ENCODE measurements around the gene RPL7L1.

- TF ChIP-seq, protein P1, sequence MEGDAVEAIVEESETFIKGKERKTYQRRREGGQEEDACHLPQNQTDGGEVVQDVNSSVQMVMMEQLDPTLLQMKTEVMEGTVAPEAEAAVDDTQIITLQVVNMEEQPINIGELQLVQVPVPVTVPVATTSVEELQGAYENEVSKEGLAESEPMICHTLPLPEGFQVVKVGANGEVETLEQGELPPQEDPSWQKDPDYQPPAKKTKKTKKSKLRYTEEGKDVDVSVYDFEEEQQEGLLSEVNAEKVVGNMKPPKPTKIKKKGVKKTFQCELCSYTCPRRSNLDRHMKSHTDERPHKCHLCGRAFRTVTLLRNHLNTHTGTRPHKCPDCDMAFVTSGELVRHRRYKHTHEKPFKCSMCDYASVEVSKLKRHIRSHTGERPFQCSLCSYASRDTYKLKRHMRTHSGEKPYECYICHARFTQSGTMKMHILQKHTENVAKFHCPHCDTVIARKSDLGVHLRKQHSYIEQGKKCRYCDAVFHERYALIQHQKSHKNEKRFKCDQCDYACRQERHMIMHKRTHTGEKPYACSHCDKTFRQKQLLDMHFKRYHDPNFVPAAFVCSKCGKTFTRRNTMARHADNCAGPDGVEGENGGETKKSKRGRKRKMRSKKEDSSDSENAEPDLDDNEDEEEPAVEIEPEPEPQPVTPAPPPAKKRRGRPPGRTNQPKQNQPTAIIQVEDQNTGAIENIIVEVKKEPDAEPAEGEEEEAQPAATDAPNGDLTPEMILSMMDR (conservative IDR thresholded peaks at IDR 0.05; ENCODE audit: low read depth, low read length): no peak
- TF ChIP-seq RAD21 (IDR thresholded peaks at IDR 0.05; ENCODE audit: low read length) (no peak), MAFK (IDR thresholded peaks at IDR 0.05; ENCODE audit: low read depth, low read length) (no peak), POLR2A (IDR thresholded peaks at IDR 0.05; ENCODE audit: low read depth, low read length) (no peak), RFX5 (IDR thresholded peaks at IDR 0.05; ENCODE audit: low read depth, low read length) (no peak), MAZ (IDR thresholded peaks at IDR 0.05; ENCODE audit: borderline replicate concordance, low read depth, low read length) (no peak), MXI1 (IDR thresholded peaks at IDR 0.05; ENCODE audit: borderline replicate concordance, low read depth, low read length) (no peak), CEBPB (IDR thresholded peaks at IDR 0.05; ENCODE audit: low read depth, low read length) (no peak)
- TF ChIP-seq, protein P2, sequence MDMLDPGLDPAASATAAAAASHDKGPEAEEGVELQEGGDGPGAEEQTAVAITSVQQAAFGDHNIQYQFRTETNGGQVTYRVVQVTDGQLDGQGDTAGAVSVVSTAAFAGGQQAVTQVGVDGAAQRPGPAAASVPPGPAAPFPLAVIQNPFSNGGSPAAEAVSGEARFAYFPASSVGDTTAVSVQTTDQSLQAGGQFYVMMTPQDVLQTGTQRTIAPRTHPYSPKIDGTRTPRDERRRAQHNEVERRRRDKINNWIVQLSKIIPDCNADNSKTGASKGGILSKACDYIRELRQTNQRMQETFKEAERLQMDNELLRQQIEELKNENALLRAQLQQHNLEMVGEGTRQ (IDR thresholded peaks at IDR 0.05; ENCODE audit: low read depth, low read length): no peak
Measured at GRCh38 chr6:42909835-42910234, 30.4 kb downstream of the RPL7L1 start.
